A673 (cell line): ENCODE measurements around the gene DROSHA. TPM values are rescaled to one million over a fixed set of nuclear protein-coding genes. Genes with fewer than 3 reads are reported as not detected.

ENCODE experiments used
- BruUV-seq: library from RNA; stranded (reverse); fragments of 400-500 nt; replicated peaks from 2 replicates; lab custom pipeline; 2021; lab: Mats Ljungman, UMichigan
- CTCF ChIA-PET: fragments of 300-600 bp; sonication (Branson Sonifier 250); formaldehyde crosslinking; loops from one replicate; lab custom pipeline; 2022; ENCODE audit warnings: antibody characterized with exemption; lab: Charles Lee
- POLR2A ChIA-PET: fragments of 300-600 bp; sonication (Branson Sonifier 250); formaldehyde crosslinking; loops from one replicate; lab custom pipeline; 2022; ENCODE audit warnings: antibody characterized with exemption; ENCODE audit not compliant: low non-redundant PET; lab: Charles Lee
- DNase-seq: peaks from one replicate; pipeline ENCODE4 v3.0.0-alpha.2; 2015; ENCODE audit warnings: low spot score
- H3K27ac ChIP-seq: fragments of 200-600 bp; sonication (generic); 2 replicates; pipeline ENCODE4 v1.5.1; 2016; ENCODE audit warnings: mixed run types, low read depth, mild to moderate bottlenecking, mixed read lengths, antibody characterized with exemption, low read length; ENCODE audit not compliant: poor library complexity, severe bottlenecking
- H3K27me3 ChIP-seq: fragments of 200-600 bp; sonication (generic); replicated peaks from 2 replicates; pipeline ENCODE4 v1.6.1; 2017; ENCODE audit warnings: mixed run types, low read depth, mild to moderate bottlenecking, mixed read lengths, antibody characterized with exemption, low read length; ENCODE audit not compliant: insufficient read depth, poor library complexity
- H3K36me3 ChIP-seq: fragments of 200-600 bp; sonication (generic); 2 replicates; pipeline ENCODE4 v1.6.1; 2016; ENCODE audit warnings: mixed run types, mild to moderate bottlenecking, mixed read lengths, antibody characterized with exemption, low read length; ENCODE audit not compliant: insufficient read depth, poor library complexity, severe bottlenecking
- H3K4me1 ChIP-seq: fragments of 200-600 bp; sonication (generic); 2 replicates; pipeline ENCODE4 v1.6.1; 2017; ENCODE audit warnings: mixed run types, mild to moderate bottlenecking, mixed read lengths, antibody characterized with exemption, low read length; ENCODE audit not compliant: insufficient read depth, poor library complexity, severe bottlenecking
- H3K4me3 ChIP-seq: fragments of 200-600 bp; sonication (generic); 2 replicates; pipeline ENCODE4 v1.5.1; 2016; ENCODE audit warnings: low read depth, mixed run types, mild to moderate bottlenecking, mixed read lengths, low read length; ENCODE audit not compliant: poor library complexity, severe bottlenecking
- H3K9me3 ChIP-seq: fragments of 200-600 bp; sonication (generic); 2 replicates; pipeline ENCODE4 v1.6.1; 2016; ENCODE audit warnings: mixed run types, low read depth, mild to moderate bottlenecking, mixed read lengths, antibody characterized with exemption, low read length; ENCODE audit not compliant: poor library complexity, severe bottlenecking
- EZH2 ChIP-seq: fragments of 200-600 bp; sonication (generic); IDR thresholded peaks from 2 replicates; pipeline ENCODE4 v1.6.1; 2017; ENCODE audit warnings: borderline replicate concordance, low read depth, mild to moderate bottlenecking, mixed read lengths, antibody characterized with exemption, low read length; ENCODE audit not compliant: poor library complexity, severe bottlenecking
- intact Hi-C: fragments of 100-400 bp; cut with micrococcal nuclease; formaldehyde crosslinking; loops from one replicate; pipeline ENCODE4 v1.10.0; 2022; ENCODE audit not compliant: unreplicated experiment
- total RNA-seq: library from RNA; stranded (reverse); gene quantifications from 2 replicates; pipeline ENCODE4 v1.2.3, GENCODE V29; 2021
- TF ChIP-seq, protein P1 (sequence below): fragments of 300-800, 200-600 bp; sonication (generic); conservative IDR thresholded peaks from 2 replicates; pipeline ENCODE4 v1.5.1; 2017; ENCODE audit warnings: low read depth, mild to moderate bottlenecking, antibody characterized with exemption, low read length, moderate library complexity, mixed read lengths

Gene DROSHA
- total RNA-seq, 1 experiment from 2014 or later: 143 TPM

DNA sequence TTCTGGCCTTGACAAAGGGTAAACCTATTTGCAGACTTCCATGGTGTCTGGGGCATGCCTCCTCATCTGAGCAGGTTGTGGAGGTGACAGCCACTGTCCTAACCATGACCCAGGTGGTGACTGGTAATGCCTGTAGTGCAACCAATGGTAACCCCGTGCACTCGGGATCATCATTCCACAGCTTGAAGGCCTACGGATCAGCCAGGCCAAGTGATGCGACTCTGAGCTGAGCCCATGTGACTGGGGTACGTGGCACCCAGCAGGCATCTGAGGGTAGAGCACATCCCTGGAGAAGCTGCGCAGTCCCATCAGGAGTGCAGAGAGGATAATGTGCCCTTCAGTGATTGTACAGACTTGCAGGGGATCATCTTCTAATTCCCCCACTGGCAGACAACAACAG is 35.0 kb downstream of the DROSHA start:
- ChIA-PET CTCF (no interaction called here), POLR2A (no interaction called here)

DNA sequence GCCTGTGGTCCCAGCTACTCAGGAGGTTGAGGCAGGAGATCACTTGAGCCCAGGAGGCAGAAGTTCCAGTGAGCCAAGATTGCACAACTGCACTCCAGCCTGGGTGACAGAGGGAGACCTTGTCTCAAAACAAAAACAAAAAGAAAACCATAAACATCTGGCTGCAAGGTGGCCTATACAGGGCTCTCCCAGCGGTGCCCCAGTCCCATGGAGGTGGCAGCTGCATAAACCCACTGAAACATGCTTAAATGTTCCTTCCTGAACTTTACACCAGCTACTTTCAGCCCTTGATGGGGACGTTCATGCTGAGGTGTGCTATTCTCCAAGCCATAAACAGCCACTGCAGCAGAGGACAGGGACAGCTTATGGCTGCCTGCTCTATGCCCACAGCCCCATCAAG is 35.6 kb downstream of the DROSHA start:
- Histone ChIP-seq H3K4me1 (no peaks in the 10 kb centered on the region), H3K27me3 (no peaks in the 10 kb centered on the region), H3K27ac (no peak overlapping the region), H3K36me3 (peaks cover 88% of the 10 kb centered on the region), H3K4me3 (no peak overlapping the region), H3K9me3 (no peaks in the 10 kb centered on the region)
- BruUV-seq: no TSS peak
- intact Hi-C loops: no loop called here
- POLR2A ChIA-PET: no interaction called here
- TF ChIP-seq EZH2: no peak
- TF ChIP-seq, protein P1, sequence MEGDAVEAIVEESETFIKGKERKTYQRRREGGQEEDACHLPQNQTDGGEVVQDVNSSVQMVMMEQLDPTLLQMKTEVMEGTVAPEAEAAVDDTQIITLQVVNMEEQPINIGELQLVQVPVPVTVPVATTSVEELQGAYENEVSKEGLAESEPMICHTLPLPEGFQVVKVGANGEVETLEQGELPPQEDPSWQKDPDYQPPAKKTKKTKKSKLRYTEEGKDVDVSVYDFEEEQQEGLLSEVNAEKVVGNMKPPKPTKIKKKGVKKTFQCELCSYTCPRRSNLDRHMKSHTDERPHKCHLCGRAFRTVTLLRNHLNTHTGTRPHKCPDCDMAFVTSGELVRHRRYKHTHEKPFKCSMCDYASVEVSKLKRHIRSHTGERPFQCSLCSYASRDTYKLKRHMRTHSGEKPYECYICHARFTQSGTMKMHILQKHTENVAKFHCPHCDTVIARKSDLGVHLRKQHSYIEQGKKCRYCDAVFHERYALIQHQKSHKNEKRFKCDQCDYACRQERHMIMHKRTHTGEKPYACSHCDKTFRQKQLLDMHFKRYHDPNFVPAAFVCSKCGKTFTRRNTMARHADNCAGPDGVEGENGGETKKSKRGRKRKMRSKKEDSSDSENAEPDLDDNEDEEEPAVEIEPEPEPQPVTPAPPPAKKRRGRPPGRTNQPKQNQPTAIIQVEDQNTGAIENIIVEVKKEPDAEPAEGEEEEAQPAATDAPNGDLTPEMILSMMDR: no peak
- no peak for DNase-seq
- CTCF ChIA-PET: no interaction called here

More for the DNA sequence above, 35.0 kb downstream of the DROSHA start:
- H3K27me3 ChIP-seq: no peaks in the 10 kb centered on the region
- TF ChIP-seq EZH2: no peak
- TF ChIP-seq, protein P1: no peak
- no peak overlapping the region for H3K27ac ChIP-seq
- H3K4me3 ChIP-seq: no peak overlapping the region
- H3K36me3 ChIP-seq: peaks cover 88% of the 10 kb centered on the region
- H3K4me1 ChIP-seq: no peaks in the 10 kb centered on the region
- no TSS peak for BruUV-seq
- intact Hi-C loops: no loop called here
- DNase-seq: no peak
- no peaks in the 10 kb centered on the region for H3K9me3 ChIP-seq

DNA sequence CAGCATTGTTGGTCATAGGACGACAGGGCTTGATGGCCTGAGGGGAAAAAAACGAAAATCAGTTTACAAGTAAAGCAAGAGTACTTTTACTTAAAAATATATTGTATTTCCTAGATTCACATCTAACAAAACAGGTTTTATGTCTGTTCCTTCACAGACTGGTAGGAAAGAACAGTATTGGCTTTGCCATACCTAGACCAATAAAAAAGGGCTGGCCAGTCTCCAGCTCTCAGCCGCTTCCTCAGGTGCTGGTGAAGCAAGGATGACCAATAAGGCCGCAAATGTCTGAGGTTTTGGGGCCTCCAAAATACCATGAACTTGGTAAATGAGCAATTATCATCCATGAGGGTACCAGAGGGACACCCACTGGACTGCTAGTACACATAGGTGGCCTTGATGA is 36.6 kb downstream of the DROSHA start:
- CTCF ChIA-PET: no interaction called here
- BruUV-seq: no TSS peak

More for the DNA sequence above, 36.6 kb downstream of the DROSHA start:
- H3K4me1 ChIP-seq: no peaks in the 10 kb centered on the region
- intact Hi-C loops: no loop called here
- no peaks in the 10 kb centered on the region for H3K27me3 ChIP-seq
- DNase-seq: no peak
- H3K36me3 ChIP-seq: peaks cover 84% of the 10 kb centered on the region
- H3K4me3 ChIP-seq: no peak overlapping the region
- POLR2A ChIA-PET: no interaction called here
- no peak overlapping the region for H3K27ac ChIP-seq
- TF ChIP-seq, protein P1: no peak
- TF ChIP-seq EZH2: no peak
- no peaks in the 10 kb centered on the region for H3K9me3 ChIP-seq
